Measurements from ENCODE around the gene CACNA1S. TPM values are rescaled to one million over a fixed set of nuclear protein-coding genes. Genes with fewer than 3 reads are reported as not detected.

Gene CACNA1S
- total RNA-seq, 1 donor from 2014 or later = not detected

- peak overlapping the region; percentile 82 for H3K4me3 Mint-ChIP-seq (ENCODE audit: unreplicated experiment)
- Histone ChIP-seq H3K36me3 (ENCODE audit: insufficient read depth, low read length) (no peaks in the 10 kb centered on the region), H2AFZ (ENCODE audit: low read depth, low read length) (peak overlapping the region; percentile 93), H3K4me2 (ENCODE audit: low read length) (peak overlapping the region; percentile 95), H3K4me3 (ENCODE audit: insufficient read depth, low read depth, low read length) (peak overlapping the region; percentile 68), H3K9ac (ENCODE audit: low read length) (no peak overlapping the region), H3K79me2 (ENCODE audit: insufficient read depth, low read length) (no peaks in the 10 kb centered on the region), H3K4me1 (ENCODE audit: insufficient read depth, low read length) (peaks cover 4% of the 10 kb centered on the region), H3K9me3 (ENCODE audit: insufficient read depth, low read depth, low read length) (no peaks in the 10 kb centered on the region), H4K20me1 (ENCODE audit: insufficient read depth, low read length) (no peaks in the 10 kb centered on the region), H3K27me3 (ENCODE audit: insufficient read depth, low read length) (peaks cover 24% of the 10 kb centered on the region), H3K27ac (ENCODE audit: low read depth, low read length) (no peak overlapping the region)
- TF ChIP-seq, protein P1, sequence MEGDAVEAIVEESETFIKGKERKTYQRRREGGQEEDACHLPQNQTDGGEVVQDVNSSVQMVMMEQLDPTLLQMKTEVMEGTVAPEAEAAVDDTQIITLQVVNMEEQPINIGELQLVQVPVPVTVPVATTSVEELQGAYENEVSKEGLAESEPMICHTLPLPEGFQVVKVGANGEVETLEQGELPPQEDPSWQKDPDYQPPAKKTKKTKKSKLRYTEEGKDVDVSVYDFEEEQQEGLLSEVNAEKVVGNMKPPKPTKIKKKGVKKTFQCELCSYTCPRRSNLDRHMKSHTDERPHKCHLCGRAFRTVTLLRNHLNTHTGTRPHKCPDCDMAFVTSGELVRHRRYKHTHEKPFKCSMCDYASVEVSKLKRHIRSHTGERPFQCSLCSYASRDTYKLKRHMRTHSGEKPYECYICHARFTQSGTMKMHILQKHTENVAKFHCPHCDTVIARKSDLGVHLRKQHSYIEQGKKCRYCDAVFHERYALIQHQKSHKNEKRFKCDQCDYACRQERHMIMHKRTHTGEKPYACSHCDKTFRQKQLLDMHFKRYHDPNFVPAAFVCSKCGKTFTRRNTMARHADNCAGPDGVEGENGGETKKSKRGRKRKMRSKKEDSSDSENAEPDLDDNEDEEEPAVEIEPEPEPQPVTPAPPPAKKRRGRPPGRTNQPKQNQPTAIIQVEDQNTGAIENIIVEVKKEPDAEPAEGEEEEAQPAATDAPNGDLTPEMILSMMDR (IDR thresholded peaks at IDR 0.05; ENCODE audit: insufficient read depth, low read depth, low read length) = no peak
- TF ChIP-seq EZH2 (IDR thresholded peaks at IDR 0.05; ENCODE audit: insufficient read depth, low read length) = no peak
- peaks cover 35% of the 10 kb centered on the region for H3K27me3 Mint-ChIP-seq (ENCODE audit: low read depth, unreplicated experiment)
- H3K27ac Mint-ChIP-seq (ENCODE audit: unreplicated experiment) = no peak overlapping the region
- H3K9me3 Mint-ChIP-seq (ENCODE audit: unreplicated experiment) = peaks cover 5% of the 10 kb centered on the region
- peaks cover 4% of the 10 kb centered on the region for H3K4me1 Mint-ChIP-seq (ENCODE audit: low read depth, unreplicated experiment)
- H3K36me3 Mint-ChIP-seq (ENCODE audit: low read depth, unreplicated experiment) = no peaks in the 10 kb centered on the region
- no peak for FAIRE-seq
- no peak for DNase-seq (ENCODE audit: low read depth)
Measured at GRCh38 chr1:201113451-201114244, 1.4 kb upstream of the CACNA1S start.

DNA sequence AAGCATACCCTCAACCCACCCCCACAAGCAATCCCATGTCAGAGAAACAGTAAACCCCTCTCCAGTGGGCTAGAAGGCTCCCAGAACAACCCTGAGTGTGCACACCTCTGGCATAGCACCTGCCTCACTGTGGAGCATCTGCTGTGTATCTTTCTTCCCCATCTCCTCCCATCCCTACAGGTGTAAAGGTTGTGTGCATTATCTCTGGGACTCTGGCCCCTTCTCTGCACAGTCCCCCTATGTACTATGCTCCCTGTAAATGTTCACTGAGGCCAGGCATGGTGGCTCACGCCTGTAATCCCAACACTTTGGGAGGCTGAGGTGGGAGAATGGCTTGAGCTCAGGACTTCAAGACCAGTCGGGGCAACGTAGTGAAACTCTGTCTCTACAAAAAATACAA lies 700 bp upstream of the CACNA1S start:
- H3K27ac Mint-ChIP-seq (ENCODE audit: unreplicated experiment) = no peak overlapping the region
- peaks cover 5% of the 10 kb centered on the region for H3K9me3 Mint-ChIP-seq (ENCODE audit: unreplicated experiment)
- no peak for FAIRE-seq
- peaks cover 35% of the 10 kb centered on the region for H3K27me3 Mint-ChIP-seq (ENCODE audit: low read depth, unreplicated experiment)
- Histone ChIP-seq H3K36me3 (ENCODE audit: insufficient read depth, low read length) (no peaks in the 10 kb centered on the region), H3K79me2 (ENCODE audit: insufficient read depth, low read length) (no peaks in the 10 kb centered on the region), H3K27ac (ENCODE audit: low read depth, low read length) (no peak overlapping the region), H3K9ac (ENCODE audit: low read length) (no peak overlapping the region), H3K27me3 (ENCODE audit: insufficient read depth, low read length) (peaks cover 20% of the 10 kb centered on the region), H3K4me3 (ENCODE audit: insufficient read depth, low read depth, low read length) (no peak overlapping the region), H2AFZ (ENCODE audit: low read depth, low read length) (no peak overlapping the region), H3K9me3 (ENCODE audit: insufficient read depth, low read depth, low read length) (no peaks in the 10 kb centered on the region), H4K20me1 (ENCODE audit: insufficient read depth, low read length) (no peaks in the 10 kb centered on the region), H3K4me1 (ENCODE audit: insufficient read depth, low read length) (peaks cover 4% of the 10 kb centered on the region), H3K4me2 (ENCODE audit: low read length) (no peak overlapping the region)
- H3K36me3 Mint-ChIP-seq (ENCODE audit: low read depth, unreplicated experiment) = no peaks in the 10 kb centered on the region
- no peak overlapping the region for H3K4me3 Mint-ChIP-seq (ENCODE audit: unreplicated experiment)
- DNase-seq (ENCODE audit: low read depth) = no peak
- TF ChIP-seq EZH2 (IDR thresholded peaks at IDR 0.05; ENCODE audit: insufficient read depth, low read length) = no peak
- TF ChIP-seq, protein P1 (IDR thresholded peaks at IDR 0.05; ENCODE audit: insufficient read depth, low read depth, low read length) = no peak
- H3K4me1 Mint-ChIP-seq (ENCODE audit: low read depth, unreplicated experiment) = peaks cover 4% of the 10 kb centered on the region

- Histone ChIP-seq H3K4me2 (ENCODE audit: low read length) (no peak overlapping the region), H2AFZ (ENCODE audit: low read depth, low read length) (no peak overlapping the region), H4K20me1 (ENCODE audit: insufficient read depth, low read length) (no peaks in the 10 kb centered on the region), H3K27me3 (ENCODE audit: insufficient read depth, low read length) (peaks cover 18% of the 10 kb centered on the region), H3K4me1 (ENCODE audit: insufficient read depth, low read length) (peaks cover 4% of the 10 kb centered on the region), H3K4me3 (ENCODE audit: insufficient read depth, low read depth, low read length) (no peak overlapping the region), H3K9me3 (ENCODE audit: insufficient read depth, low read depth, low read length) (no peaks in the 10 kb centered on the region), H3K79me2 (ENCODE audit: insufficient read depth, low read length) (no peaks in the 10 kb centered on the region), H3K27ac (ENCODE audit: low read depth, low read length) (no peak overlapping the region), H3K9ac (ENCODE audit: low read length) (no peak overlapping the region), H3K36me3 (ENCODE audit: insufficient read depth, low read length) (no peaks in the 10 kb centered on the region)
- peaks cover 34% of the 10 kb centered on the region for H3K27me3 Mint-ChIP-seq (ENCODE audit: low read depth, unreplicated experiment)
- H3K36me3 Mint-ChIP-seq (ENCODE audit: low read depth, unreplicated experiment) = no peaks in the 10 kb centered on the region
- no peak overlapping the region for H3K27ac Mint-ChIP-seq (ENCODE audit: unreplicated experiment)
- peaks cover 4% of the 10 kb centered on the region for H3K4me1 Mint-ChIP-seq (ENCODE audit: low read depth, unreplicated experiment)
- no peak overlapping the region for H3K4me3 Mint-ChIP-seq (ENCODE audit: unreplicated experiment)
- no peak for FAIRE-seq
- H3K9me3 Mint-ChIP-seq (ENCODE audit: unreplicated experiment) = peaks cover 5% of the 10 kb centered on the region
- TF ChIP-seq, protein P1 (IDR thresholded peaks at IDR 0.05; ENCODE audit: insufficient read depth, low read depth, low read length) = no peak
- no peak for TF ChIP-seq EZH2 (IDR thresholded peaks at IDR 0.05; ENCODE audit: insufficient read depth, low read length)
- no peak for DNase-seq (ENCODE audit: low read depth)
Measured at GRCh38 chr1:201111672-201112071, 554 bp downstream of the CACNA1S start.

Data from astrocyte (in vitro differentiated cells and primary cell).